Lower leg skin (tissue), 4 donors: ENCODE data around the gene BRD9. TPM values are rescaled to one million over a fixed set of nuclear protein-coding genes. Genes with fewer than 3 reads are reported as not detected.

Source experiments
- DNase-seq, 2 donors: peaks; one replicate each; pipeline ENCODE4 v3.0.0-alpha.2; 2019; ENCODE audit warnings: low spot score in 2 of 2
- H3K4me3 ChIP-seq: fragments of 200-600 bp; sonication (generic); 2 replicates; pipeline ENCODE4 v1.5.1; 2017; ENCODE audit warnings: mild to moderate bottlenecking, low read depth; ENCODE audit not compliant: poor library complexity, severe bottlenecking
- CTCF ChIP-seq, 3 donors: fragments of 450-650 bp; IDR thresholded peaks; one replicate each; pipeline ENCODE4 v1.5.1; 2016; ENCODE audit warnings: antibody characterized with exemption in 3 of 3, mild to moderate bottlenecking in 3 of 3, moderate library complexity in 2 of 3
- POLR2A ChIP-seq, 2 donors: fragments of 450-650 bp; IDR thresholded peaks; one replicate each; pipeline ENCODE4 v1.6.1; 2016 to 2017; ENCODE audit warnings: antibody characterized with exemption in 2 of 2, mild to moderate bottlenecking in 1 of 2, moderate library complexity in 1 of 2
- WGBS, 2 donors: methylation state at CpG; one replicate each; pipeline ENCODE4 v1.1.5; 2018; 5-methylcytosine and 5-hydroxymethylcytosine counted together
- intact Hi-C: fragments of 100-400 bp; cut with DNase I; formaldehyde crosslinking; loops from one replicate; pipeline ENCODE4 v1.15.0; 2023; ENCODE audit warnings: low total_unique reads
- total RNA-seq, 4 donors: library from RNA; depleted of rRNA; stranded (reverse); fragments of >200 nt; gene quantifications; one replicate each; pipeline ENCODE4 v1.1.0, GENCODE V29; 2016

BRD9 gene
- total RNA-seq, 4 donors from 2014 or later = 27.5 to 49.6 (median 28.6) TPM

GRCh38 chr5:888638-889035 lies 4.0 kb downstream of the BRD9 start:
- TF ChIP-seq CTCF (IDR thresholded peaks at IDR 0.05) = no peak
- TF ChIP-seq POLR2A (IDR thresholded peaks at IDR 0.05) = no peak
- WGBS, 2 donors = 93% methylated on average over 11 of the region's 11 CpGs
- intact Hi-C loops = no loop called here
- H3K4me3 ChIP-seq = no peak overlapping the region
- DNase-seq = no peak

- H3K4me3 ChIP-seq = no peak overlapping the region
- 87 to 90% methylated on average over 14 of the region's 14 CpGs for WGBS, 2 donors
- TF ChIP-seq CTCF (IDR thresholded peaks at IDR 0.05) = no peak
- no peak for TF ChIP-seq POLR2A (IDR thresholded peaks at IDR 0.05)
- intact Hi-C loops = no loop called here
- no peak for DNase-seq
These were observed 4.5 kb downstream of the BRD9 start for GRCh38 chr5:887947-888637.

GRCh38 chr5:886716-887325 lies 5.8 kb downstream of the BRD9 start:
- WGBS, 2 donors = 89 to 93% methylated on average over 26 of the region's 26 CpGs
- TF ChIP-seq CTCF (IDR thresholded peaks at IDR 0.05) = no peak
- no peak for TF ChIP-seq POLR2A (IDR thresholded peaks at IDR 0.05)
- DNase-seq = no peak
- H3K4me3 ChIP-seq = no peak overlapping the region
- intact Hi-C loops = no loop called here

- TF ChIP-seq CTCF (IDR thresholded peaks at IDR 0.05) (no peak), POLR2A (IDR thresholded peaks at IDR 0.05) (no peak)
- no peak for DNase-seq
- intact Hi-C loops = no loop called here
- H3K4me3 ChIP-seq = no peak overlapping the region
- 92 to 97% methylated on average over 13 of the region's 13 CpGs for WGBS, 2 donors
These were observed 6.6 kb downstream of the BRD9 start for GRCh38 chr5:886036-886435.

- H3K4me3 ChIP-seq = no peak overlapping the region
- 89 to 90% methylated on average over 10 to 12 of the region's 13 CpGs for WGBS, 2 donors
- TF ChIP-seq CTCF (IDR thresholded peaks at IDR 0.05) (no peak), POLR2A (IDR thresholded peaks at IDR 0.05) (no peak)
- no peak for DNase-seq
- intact Hi-C loops = no loop called here
These were observed 7.1 kb downstream of the BRD9 start for GRCh38 chr5:885529-885928.

GRCh38 chr5:885127-885442 lies 7.5 kb downstream of the BRD9 start:
- intact Hi-C loops = no loop called here
- TF ChIP-seq CTCF (IDR thresholded peaks at IDR 0.05) = no peak
- no peak for TF ChIP-seq POLR2A (IDR thresholded peaks at IDR 0.05)
- WGBS, 2 donors = 92% methylated on average over 12 to 17 of the region's 18 CpGs
- H3K4me3 ChIP-seq = no peak overlapping the region
- DNase-seq = no peak
